IPS-18c (cell line): Measurements from ENCODE around the gene RALGDS.
"Not testable (repeated sequence)": the region's sequence is repeated elsewhere in the genome, so short reads cannot be mapped to it uniquely, and the experiment has no call there.

ENCODE experiments used
- H3K4me3 ChIP-seq: 2 replicates; pipeline ENCODE4 v1.7.0; 2013; ENCODE audit warnings: low read depth, mild to moderate bottlenecking, low read length, moderate library complexity; ENCODE audit not compliant: insufficient read depth
- H3K9me3 ChIP-seq: one replicate; pipeline ENCODE4 v1.6.1; 2013; ENCODE audit warnings: mild to moderate bottlenecking, low read length, moderate library complexity; ENCODE audit not compliant: control insufficient read depth, insufficient read depth

The RALGDS gene

DNA sequence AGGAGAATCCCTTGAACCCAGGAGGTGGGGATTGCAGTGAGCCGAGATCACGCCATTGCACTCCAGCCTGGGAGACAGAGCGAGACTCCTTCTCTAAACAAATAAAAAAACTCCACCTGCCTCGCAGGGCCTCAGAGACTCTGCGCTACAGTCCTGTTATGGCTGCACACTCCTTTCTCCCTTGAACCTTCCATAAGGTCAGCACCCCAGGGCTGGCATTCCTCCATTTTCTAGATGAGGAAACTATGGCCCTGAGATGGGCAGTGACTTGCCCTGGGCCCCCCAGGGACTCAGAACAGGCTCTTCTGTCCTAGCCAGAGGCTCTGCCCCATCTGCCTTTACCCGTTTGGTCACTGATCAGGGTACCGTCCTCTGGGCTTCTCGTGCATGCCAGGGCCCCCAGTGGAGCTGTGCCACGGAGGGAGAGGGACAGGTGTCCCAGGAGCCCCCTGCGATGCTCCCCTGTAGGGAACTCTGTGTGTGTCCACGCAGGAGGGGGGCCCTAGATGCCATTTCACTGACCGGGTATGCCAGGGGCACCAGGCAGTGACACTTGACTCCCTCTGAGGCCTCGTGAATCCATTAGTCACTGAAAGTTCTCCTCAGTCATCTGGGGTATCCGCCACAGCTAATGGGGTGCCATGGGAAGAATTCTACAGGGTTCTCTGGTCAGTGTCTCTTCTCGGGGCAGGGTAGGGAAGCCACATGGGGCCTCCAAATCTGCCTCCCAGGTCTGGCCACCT lies 16.2 kb downstream of the RALGDS start:
- H3K4me3 ChIP-seq = no peak overlapping the region
- H3K9me3 ChIP-seq = no peaks in the 10 kb centered on the region

DNA sequence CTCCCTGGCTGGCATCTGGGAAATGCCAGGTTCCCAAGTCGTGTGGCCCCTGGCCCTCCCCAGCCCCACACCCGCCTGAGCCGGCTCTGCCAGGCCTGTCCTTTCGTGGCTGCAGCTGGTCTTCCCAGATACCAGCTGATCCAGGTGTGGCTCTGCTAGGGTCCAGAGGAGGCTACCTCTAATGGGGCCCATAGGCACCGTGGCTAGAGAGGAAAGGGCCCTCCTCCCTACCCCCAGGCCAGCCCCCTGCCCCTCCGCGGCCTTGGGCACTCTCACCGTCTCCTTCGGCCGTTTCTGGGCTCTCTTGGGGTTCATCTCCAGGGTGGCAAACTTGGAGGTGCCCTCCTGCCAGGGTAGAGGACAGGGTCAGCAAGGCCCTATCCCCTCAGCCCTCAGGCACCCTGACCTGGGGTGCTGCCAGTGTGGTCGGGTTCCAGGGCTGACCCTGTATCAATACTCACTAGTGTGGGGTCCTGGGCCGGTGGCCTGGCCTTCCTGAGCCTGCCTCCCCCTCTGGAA lies 17.0 kb downstream of the RALGDS start:
- no peak overlapping the region for H3K4me3 ChIP-seq
- no peaks in the 10 kb centered on the region for H3K9me3 ChIP-seq

DNA sequence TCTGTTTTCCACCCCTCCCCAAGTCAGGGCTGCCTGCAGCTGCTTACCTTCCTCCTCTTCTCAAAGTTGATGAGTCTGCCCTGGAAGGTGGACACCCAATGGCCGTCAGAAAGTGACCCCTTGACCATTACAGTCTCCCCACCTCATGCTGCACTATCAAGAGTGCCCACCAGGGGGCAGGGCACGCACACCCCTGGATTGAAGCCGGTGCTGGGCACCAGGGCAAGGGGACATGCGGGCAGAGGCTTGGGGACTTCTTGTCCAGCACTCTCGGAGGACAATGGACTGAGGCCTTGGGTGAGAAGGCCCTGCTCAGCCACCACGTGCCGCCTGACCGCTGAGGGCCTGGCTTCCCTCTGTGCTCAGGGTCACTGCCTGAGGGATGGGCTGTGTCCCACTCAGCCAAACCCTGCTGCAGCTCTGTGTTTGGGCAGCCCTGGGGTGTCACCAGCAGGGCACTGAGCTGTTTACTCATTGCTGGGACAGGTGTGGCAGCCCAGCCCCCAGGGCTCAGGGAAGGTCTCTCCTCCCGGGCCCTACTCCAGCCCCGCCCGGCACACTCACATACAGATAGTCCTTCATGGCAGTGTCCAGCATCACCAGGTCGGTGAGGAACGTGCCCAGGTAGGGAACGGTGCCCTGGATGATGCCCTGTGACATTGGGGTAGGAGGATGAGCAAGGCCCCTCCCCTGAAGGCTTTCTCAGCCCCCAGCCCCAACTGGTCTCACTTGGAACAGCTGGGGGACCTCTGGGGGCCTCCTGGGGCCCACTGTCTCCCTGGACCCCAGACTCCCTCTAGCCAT lies 17.7 kb downstream of the RALGDS start:
- no peak overlapping the region for H3K4me3 ChIP-seq

DNA sequence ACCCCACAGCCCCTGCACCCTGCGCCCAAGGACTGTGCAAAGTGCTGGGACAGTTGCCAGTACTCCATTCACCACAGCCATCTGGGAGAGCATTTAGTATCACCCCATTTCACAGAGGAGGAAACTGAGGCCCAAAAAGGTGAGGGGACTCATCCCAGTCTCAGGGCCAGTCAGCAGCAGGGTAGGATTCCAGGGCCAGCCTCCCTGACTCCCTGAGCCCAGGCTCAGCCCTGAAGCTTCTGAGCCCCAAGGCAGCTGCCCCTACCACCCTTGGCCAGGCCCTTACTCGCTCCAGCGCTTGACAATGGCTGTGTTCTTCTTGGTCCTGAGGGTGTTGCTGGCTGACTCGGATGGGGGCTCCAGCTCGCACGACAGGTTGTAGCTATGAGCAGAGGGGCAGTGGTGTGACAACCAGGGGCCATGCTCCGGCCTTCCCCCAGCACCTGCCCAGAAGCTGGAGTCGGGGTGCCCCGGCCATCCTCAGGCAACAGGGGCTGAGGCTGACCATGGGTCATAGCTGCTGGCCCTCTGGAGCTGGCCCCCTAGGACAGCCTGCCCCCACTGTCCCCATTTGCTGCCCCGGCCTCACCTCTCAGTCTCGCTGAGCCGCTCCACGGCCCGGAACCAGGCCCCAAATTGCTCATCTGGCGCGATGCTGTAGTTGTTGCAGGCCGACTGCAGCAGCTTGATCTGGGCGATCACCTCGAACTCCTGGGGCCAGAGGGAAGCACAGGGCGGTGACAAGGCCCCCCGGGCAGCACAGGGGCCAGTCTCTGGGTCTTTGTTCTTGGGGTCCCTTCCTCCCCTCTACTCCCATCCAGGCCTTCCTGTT lies 18.6 kb downstream of the RALGDS start:
- no peaks in the 10 kb centered on the region for H3K9me3 ChIP-seq
- no peak overlapping the region for H3K4me3 ChIP-seq

More for the DNA sequence above, 17.7 kb downstream of the RALGDS start:
- H3K9me3 ChIP-seq = no peaks in the 10 kb centered on the region

DNA sequence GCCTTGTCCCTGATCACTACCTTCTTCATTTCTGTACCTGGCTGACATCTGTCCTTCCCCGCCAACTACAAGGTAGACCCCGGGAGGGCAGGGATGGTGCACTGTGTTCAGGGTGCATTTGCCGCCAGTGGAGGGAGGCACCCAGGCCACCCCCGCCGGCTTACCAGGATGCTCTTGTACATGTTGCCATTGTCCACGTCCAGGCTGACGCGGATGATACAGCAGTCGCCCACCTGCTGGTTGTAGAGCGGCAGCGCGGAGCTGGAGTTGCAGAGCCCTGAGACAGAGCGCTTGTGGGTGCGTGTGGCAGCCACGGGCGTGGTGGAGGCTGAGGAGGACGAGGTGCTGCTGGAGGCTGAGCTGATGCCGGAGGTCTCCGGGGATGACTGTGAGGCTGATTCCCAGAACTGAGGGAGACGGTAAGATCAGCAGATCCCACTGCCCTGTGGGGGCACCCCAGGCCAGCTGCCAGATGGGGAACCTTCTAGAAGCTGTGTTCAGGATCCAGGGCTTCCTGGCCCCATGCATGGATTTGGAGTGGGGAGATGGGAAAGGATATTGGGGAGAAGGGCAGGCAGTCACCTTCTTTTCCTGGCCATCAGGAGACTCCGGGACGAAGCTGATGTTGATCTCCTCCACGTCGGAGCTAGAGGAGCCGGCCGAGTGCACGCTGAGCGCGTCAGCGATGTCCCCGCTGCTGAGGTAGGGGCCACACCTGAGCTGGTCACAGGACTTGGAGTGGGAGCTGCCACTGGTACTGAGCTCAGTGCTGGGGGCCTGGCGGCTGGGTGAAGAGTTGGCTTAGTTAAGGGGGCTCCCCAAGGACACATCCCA lies 19.5 kb downstream of the RALGDS start:
- H3K4me3 ChIP-seq = no peak overlapping the region

DNA sequence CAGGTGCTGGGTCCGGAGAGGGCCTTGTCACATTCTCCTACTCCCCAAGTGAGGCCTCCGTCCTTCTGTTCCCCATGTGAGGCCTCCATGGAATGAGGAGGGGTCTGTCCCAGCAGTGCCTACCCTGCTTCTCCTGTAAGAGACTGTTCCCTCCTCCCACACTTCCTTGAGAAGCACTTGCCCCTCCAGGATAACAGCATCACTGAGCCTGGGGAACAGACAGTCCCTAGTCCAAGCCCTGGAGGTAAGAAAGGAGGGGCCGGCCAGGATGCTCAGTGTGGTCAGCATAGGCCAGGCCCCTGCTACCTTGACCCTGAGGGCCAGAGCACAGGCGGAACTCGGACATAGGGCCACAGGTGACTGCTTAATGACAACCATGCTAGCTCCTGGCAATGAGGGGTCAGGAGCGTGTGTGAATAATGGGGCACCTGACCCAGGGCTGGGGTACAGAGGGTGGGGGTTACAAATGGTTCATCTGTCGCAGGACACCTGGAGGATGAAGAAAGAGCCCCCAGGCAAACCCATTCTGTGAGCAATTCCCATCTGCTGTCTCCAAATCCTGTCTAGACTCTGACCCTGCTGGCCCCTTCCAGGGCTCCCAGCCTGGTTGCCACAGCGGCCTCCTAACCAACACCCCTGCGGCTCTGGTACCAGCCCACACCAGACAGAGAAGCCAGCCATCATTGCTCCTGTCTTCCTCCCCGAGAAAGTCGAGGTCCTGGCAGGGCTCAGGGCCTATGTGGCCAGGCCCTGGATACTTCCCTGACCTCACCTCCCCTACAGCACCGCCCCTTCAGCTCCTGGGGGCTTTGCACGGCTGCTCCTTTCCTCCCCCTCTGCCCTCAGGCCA lies 20.3 kb downstream of the RALGDS start:
- no peak overlapping the region for H3K4me3 ChIP-seq

More for the DNA sequence above, 19.5 kb downstream of the RALGDS start:
- no peaks in the 10 kb centered on the region for H3K9me3 ChIP-seq

DNA sequence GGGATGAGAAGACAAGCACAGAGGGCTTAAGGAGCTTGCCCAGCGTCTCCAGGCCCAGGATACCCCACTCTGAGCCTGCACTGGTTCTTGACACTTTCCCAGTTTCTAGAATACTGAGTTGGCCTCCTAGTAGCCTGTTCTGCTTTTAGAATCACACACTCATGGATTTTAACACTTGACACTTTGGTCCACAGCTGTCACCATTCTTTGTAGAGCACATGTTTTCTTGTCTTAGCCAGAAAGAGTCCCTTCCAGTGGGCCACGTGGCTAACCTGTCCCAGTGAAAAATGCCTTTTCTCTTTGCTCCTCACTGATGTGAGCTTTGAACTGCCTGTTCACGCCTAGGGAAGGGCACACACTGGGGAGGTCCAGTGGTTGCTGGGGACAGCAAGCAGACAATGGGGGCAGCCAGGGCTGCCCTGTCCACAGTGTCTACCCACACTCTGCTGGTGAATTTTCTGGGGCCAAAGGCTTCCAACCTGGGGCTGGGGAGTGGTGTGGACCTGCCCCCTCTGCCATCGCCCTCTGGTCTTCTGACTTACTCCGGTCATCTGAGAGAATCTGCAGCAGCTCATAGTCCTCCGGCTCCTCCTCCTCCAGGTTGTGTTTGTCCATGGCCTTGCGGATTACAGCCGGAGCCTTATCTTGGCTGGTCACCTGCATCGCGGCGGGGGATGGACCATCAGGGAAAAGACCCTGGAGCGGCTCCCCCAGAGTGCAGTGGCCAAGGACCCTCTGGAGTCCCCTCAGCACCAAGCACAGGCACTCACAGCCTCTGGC lies 21.1 kb downstream of the RALGDS start:
- H3K4me3 ChIP-seq = no peak overlapping the region
- no peaks in the 10 kb centered on the region for H3K9me3 ChIP-seq

More for the DNA sequence above, 20.3 kb downstream of the RALGDS start:
- H3K9me3 ChIP-seq = no peaks in the 10 kb centered on the region

DNA sequence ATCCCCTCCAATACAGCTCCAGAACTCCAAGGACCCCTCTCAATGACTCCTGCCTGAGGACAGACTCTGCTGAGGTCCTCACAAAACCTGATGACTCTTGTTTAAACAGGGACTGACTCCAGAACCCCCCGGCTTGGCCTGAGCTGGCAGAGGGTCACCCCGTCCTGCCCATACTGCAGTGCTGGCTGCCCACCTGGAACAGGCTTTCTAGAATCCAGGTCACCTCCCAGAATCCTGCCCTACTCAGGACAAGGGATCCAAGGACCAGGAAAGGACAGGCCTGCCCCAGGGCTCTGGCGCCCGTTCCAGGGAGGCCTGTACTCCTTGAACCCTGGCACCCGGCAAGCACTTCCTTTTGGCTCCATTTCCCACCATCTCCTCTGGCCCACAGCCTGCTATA lies 22.2 kb downstream of the RALGDS start:
- Histone ChIP-seq H3K9me3 (no peaks in the 10 kb centered on the region), H3K4me3 (no peak overlapping the region)

DNA sequence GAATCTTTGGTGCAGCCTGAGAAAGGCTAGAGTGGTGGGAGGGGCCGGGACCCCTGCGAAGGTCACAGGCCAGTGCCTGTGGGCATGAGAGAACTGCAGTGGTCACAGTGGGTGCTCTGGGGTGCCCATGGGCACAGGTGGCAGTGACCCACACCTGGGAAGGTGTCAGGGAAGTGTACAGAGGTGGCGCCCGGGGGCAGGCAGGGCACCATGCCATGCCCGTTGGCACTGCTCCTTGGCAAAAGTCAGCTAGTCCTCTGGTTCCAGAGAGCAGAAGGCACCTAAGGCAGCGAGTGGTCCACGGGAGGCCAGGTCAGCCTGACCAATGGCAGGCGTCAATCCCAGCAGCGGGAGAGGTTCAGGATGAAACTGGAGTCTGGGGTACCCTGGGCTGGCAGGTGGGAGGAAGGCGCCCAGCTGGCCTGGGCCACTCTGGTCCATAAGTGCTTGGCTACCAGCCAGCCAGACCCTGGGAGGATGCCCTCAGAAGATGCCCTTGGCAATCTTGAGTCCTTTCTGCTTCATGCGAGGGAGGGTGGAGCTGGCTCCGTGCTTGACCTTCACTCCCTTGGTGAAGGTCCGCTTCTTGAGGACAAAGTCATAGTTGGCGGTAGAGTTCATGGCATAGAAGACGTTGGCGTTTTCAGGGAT lies 22.8 kb downstream of the RALGDS start:
- Histone ChIP-seq H3K9me3 (no peaks in the 10 kb centered on the region), H3K4me3 (no peak overlapping the region)

DNA sequence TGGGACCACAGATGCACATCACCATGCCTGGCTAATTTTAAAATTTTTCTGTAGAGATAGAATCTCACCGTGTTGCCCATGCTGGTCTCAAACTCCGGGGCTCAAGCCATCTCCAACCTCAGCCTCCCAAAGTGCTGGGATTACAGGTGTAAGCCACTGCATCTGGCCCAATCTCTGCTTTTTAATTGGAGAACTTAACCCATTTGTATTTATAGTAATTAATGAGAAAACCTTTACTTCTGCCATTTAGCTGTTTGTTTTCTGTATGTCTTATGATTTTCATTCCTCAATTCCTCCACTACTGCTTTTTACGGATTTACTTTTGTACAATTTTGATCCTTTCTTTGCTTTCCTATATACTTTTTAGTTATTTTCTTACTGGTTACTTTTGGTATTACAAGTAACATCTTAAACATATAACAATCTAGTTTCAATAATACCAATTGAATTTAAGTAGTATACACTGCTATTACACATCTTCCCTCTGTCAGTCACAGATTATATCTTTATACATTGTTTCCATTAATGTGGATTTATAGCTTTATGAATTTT lies 26.1 kb downstream of the RALGDS start:
- no peak overlapping the region for H3K4me3 ChIP-seq
- H3K9me3 ChIP-seq = no peaks in the 10 kb centered on the region

DNA sequence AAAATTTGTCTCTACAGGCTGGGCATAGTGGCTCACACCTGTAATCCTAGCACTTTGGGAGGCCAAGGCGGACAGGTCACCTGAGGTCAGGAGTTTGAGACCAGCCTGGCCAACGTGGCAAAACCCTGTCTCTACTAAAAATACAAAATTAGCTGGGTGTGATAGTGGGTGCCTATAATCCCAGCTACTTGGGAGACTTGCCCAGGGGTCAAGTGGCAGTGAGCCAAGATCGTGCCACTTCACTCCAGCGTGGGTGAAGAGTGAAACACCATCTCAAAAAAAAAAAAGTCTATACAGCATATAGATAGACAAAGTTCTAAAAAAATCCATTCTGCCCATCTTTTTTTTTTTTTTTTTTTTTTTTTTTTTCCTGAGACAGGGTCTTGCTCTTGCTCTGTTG lies 26.7 kb downstream of the RALGDS start:
- not testable (repeated sequence) for H3K9me3 ChIP-seq

DNA sequence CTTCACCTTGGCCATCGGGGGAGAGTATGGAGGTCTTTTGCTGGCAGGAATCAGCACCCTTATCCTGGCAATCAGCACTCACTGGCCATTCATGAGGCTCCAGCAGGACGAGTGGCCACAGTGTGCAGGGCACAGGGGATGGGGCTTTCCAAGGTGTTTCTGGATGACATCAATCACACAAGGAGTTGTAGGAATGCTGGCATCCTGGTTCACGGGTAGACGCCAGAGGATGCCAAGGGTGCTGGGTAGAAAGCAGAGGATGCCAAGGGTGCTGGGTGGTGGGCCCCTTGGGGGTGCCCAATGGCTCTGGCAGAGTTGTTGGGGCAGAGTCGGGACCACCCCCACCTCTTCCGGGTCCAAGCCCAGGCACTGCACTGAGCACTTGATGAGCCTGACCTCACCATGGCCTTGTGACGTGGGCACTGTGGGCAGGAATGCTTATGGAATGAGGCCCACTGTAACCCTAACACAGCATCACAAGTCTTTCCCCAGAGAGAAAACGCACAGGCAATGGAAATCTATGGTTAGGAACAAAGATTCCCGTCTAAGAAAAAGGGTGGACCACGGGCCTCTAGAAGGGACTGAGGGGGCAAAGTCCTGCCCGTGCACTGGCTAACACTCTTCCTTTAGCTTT lies 30.2 kb downstream of the RALGDS start:
- no peak overlapping the region for H3K4me3 ChIP-seq
- no peaks in the 10 kb centered on the region for H3K9me3 ChIP-seq

More for the DNA sequence above, 26.7 kb downstream of the RALGDS start:
- not testable (repeated sequence) for H3K4me3 ChIP-seq

DNA sequence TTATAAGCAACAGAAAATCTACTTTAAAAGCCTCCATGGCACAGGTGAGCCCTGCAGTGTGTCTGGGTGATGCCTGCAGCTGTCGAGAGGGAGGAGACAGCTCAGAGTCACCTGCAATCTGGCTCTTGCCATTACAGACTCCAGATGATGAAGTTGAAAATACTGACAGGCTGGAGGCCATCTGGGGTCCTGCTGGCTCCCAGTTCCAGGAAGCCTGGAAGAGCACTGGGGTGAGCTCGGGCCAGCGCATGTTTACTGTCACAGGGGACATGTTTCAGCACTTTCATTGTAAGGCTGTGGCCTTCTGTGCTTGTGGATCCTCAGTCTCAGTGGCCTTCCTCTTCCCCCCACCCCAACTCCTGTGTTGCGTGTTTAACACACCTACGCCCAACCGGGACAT lies 30.9 kb downstream of the RALGDS start:
- H3K4me3 ChIP-seq = no peak overlapping the region
- no peaks in the 10 kb centered on the region for H3K9me3 ChIP-seq

DNA sequence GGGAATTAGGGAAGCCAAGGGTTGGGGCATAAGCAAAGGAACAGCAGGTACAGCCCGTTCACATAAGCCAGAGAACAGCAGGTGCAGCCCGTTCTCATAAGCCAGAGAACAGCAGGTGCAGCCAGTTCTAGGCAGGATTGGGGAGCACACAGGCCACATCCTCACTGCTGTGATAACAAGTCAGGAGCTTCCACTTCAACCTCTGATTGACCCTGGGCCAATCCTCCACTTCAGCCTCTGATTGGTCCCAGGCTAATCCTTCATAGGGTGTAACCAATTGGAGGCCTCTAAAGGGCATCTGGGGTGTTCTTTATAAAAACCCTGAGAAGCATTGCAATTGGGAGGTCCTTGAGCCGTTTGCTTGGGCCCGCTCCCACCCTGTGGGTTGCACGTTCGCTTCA lies 31.8 kb downstream of the RALGDS start:
- H3K4me3 ChIP-seq = no peak overlapping the region
- H3K9me3 ChIP-seq = no peaks in the 10 kb centered on the region
